A549 (cell line): ENCODE measurements around the gene CC2D1A.

Experiments
- ATOH8 ChIP-seq: fragments of 250-450 bp; sonication (Bioruptor Pico); IDR thresholded peaks from 2 replicates; pipeline ENCODE4 v1.5.0; 2020; ENCODE audit warnings: low read depth, mild to moderate bottlenecking, moderate library complexity
- CEBPB ChIP-seq, 2 experiments: fragments of >200 bp in 1 of 2; sonication (Bioruptor Twin) in 1 of 2; formaldehyde crosslinking in 1 of 2; IDR thresholded peaks; 2 replicates each; pipeline ENCODE4 v1.6.1; 2012 to 2016
- CTCF ChIP-seq: fragments of >200 bp; sonication (Bioruptor Twin); formaldehyde crosslinking; IDR thresholded peaks from 3 replicates; pipeline ENCODE4 v1.5.1; 2016
- JUN ChIP-seq, 2 experiments: fragments of >200 bp; sonication (Bioruptor Twin); formaldehyde crosslinking; IDR thresholded peaks; 2 replicates in 1 of 2; 3 replicates in 1 of 2; pipeline ENCODE4 v1.6.1; 2016 to 2017
- KDM5A ChIP-seq: fragments of 200-600 bp; sonication (generic); IDR thresholded peaks from 2 replicates; pipeline ENCODE4 v1.6.1; 2016; ENCODE audit warnings: antibody characterized with exemption, mild to moderate bottlenecking
- MAX ChIP-seq: IDR thresholded peaks from 2 replicates; pipeline ENCODE4 v1.6.1; 2012
- NPAS2 ChIP-seq: fragments of 250-450 bp; sonication (Bioruptor Pico); IDR thresholded peaks from 2 replicates; pipeline ENCODE4 v1.8.0; 2022; ENCODE audit warnings: mild to moderate bottlenecking, moderate library complexity, borderline replicate concordance
- NR3C1 ChIP-seq: fragments of >200 bp; sonication (Bioruptor Twin); formaldehyde crosslinking; IDR thresholded peaks from 3 replicates; pipeline ENCODE4 v1.6.1; 2017
- PBX3 ChIP-seq: IDR thresholded peaks from 2 replicates; pipeline ENCODE4 v1.6.1; 2012
- PHF8 ChIP-seq: fragments of 200-600 bp; sonication (generic); IDR thresholded peaks from 2 replicates; pipeline ENCODE4 v1.6.1; 2016; ENCODE audit warnings: low read depth, mild to moderate bottlenecking, antibody characterized with exemption, moderate library complexity, borderline replicate concordance
- POLR2A ChIP-seq: IDR thresholded peaks from 2 replicates; pipeline ENCODE4 v1.6.1; 2012; ENCODE audit warnings: mild to moderate bottlenecking, low read length
- SREBF2 ChIP-seq: fragments of 450-650 bp; IDR thresholded peaks from 2 replicates; pipeline ENCODE4 v1.6.1; 2014; ENCODE audit warnings: mild to moderate bottlenecking, moderate library complexity
- ZC3H11A ChIP-seq: fragments of 450-650 bp; IDR thresholded peaks from 2 replicates; pipeline ENCODE4 v1.6.1; 2014; ENCODE audit warnings: antibody characterized with exemption, mild to moderate bottlenecking

- TF ChIP-seq ZC3H11A (no peak), CTCF (no peak), CEBPB (IDR thresholded peaks at IDR 0.05) (no peak), PBX3 (no peak), POLR2A (no peak), NR3C1 (no peak), NPAS2 (no peak), MAX (no peak), ATOH8 (CRISPR knock-in tag) (no peak), KDM5A (no peak), SREBF2 (no peak), PHF8 (no peak), JUN (IDR thresholded peaks at IDR 0.05) (no peak)
Measured at GRCh38 chr19:13930402-13930801, 24.4 kb downstream of the CC2D1A start.
